HG03039 (cell line): ENCODE data around the gene TSC22D1.

Experiments
- ATAC-seq: cut with Tn5 transposase; IDR thresholded peaks from one replicate; pipeline ENCODE4 v1.9.1; 2021; ENCODE audit warnings: mild to moderate bottlenecking, moderate library complexity; ENCODE audit not compliant: unreplicated experiment

The TSC22D1 gene

DNA sequence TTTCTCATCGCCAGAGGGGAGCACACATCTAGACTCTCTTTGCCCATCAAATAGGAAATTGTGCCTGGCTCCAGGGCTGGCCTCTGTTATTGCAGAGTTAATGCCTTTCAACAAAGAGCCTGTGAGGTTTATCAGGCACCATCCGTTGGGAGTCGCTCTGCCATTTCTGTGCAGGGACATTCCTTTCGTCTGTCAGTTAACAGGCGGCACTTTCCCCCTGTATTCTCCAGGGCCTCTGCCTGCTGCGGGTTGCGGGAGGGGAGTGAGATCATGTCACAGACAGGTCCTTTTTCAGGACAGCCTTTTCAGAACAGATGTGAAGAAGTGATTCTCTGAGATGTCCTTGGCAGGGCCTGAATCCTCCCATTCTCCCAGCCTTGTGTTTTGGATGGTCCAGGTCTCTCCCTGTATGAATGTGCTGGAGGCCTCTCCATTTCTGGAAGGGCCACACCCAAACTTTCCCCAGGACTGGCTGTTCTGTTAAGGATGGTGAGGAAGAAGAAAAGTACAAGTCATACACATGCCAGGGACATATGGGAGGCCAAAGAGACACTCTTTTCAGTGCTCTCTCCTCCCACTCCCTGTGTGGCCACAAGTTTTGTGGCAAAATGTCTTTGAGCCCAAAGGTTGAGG is 187.6 kb downstream of the TSC22D1 start:
- ATAC-seq: no peak

GRCh38 chr13:44386913-44387556 is 189.1 kb downstream of the TSC22D1 start:
- no peak for ATAC-seq

GRCh38 chr13:44385847-44386246 is 190.3 kb downstream of the TSC22D1 start:
- no peak for ATAC-seq

DNA sequence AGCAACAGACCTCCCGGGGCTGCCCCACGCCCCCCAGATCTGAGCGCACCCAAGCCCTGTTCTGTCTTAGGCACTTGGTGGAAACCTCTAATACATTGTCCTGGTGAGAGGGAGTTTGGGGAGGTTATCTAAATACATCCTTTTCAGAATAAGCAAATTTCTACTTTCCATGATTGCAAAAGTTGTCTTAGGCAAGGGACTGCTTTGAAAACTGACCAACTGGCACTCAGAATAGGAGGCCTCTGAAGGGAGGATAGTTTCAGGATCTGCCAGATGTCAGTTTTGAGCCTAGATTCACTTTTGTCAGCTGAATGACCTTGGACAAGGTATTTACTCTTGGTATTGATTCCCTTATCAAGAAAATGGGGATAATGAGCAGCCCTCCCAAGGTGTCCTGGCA is 190.7 kb downstream of the TSC22D1 start:
- no peak for ATAC-seq

GRCh38 chr13:44384778-44385177 is 191.4 kb downstream of the TSC22D1 start:
- ATAC-seq: no peak

DNA sequence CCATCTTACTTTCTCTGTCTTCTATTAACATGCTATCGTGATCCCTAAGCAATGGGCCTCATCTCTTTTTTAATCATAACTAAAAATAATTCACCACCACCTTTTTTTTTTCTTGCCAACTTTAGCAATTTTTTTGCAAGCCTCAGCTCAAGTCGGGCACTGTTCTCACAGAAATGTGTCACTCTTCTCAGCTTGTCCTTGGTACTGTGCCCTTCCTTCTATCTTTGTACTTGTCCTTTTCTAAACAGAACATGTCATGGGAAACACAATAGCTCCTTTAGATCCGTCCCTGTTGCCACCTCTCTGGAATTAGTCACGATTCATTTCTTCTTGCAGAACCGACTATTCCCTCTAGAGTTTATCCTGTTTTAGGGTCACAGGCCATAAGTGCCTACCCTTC is 192.2 kb downstream of the TSC22D1 start:
- ATAC-seq: no peak

GRCh38 chr13:44382635-44383145 is 193.4 kb downstream of the TSC22D1 start:
- ATAC-seq: no peak
